GM18505 (cell line): ENCODE data around the gene RTBDN.

Experiments used
- ATAC-seq: cut with Tn5 transposase; IDR thresholded peaks from one replicate; pipeline ENCODE4 v1.9.1; 2021; ENCODE audit not compliant: unreplicated experiment
- POLR2A ChIP-seq: IDR thresholded peaks from 4 replicates; pipeline ENCODE4 v1.6.1; 2011; ENCODE audit warnings: borderline replicate concordance; ENCODE audit not compliant: insufficient read depth, insufficient read length; ENCODE audit errors: extremely low read depth

Gene RTBDN

GRCh38 chr19:12834566-12834943, at the start of gene RTBDN:
Gene RTBDN, minus strand, starts transcription at chr19:12834579. Its CDS starts 4,600 bp downstream, at chr19:12829979.
- TF ChIP-seq POLR2A = no peak
- ATAC-seq = no peak

- no peak for ATAC-seq
- no peak for TF ChIP-seq POLR2A
Observed at GRCh38 chr19:12882589-12882988, 48.2 kb upstream of the RTBDN start.

GRCh38 chr19:12881172-12881808, 46.9 kb upstream of the RTBDN start, which contains the start of gene DNASE2:
Gene DNASE2, minus strand, starts transcription at chr19:12881449. Its CDS starts 74 bp downstream, at chr19:12881375.
- peak; percentile 62 for ATAC-seq
- peak; percentile 88 for TF ChIP-seq POLR2A

GRCh38 chr19:12880551-12881171, 46.3 kb upstream of the RTBDN start:
- peak; percentile 16 for ATAC-seq
- no peak for TF ChIP-seq POLR2A

- ATAC-seq = no peak
- no peak for TF ChIP-seq POLR2A
Observed at GRCh38 chr19:12875086-12875485, 40.7 kb upstream of the RTBDN start.

GRCh38 chr19:12873891-12874745, 39.7 kb upstream of the RTBDN start:
- no peak for TF ChIP-seq POLR2A
- ATAC-seq = no peak

GRCh38 chr19:12872941-12873890, 38.8 kb upstream of the RTBDN start:
- no peak for ATAC-seq

GRCh38 chr19:12872255-12872654, 37.9 kb upstream of the RTBDN start:
- TF ChIP-seq POLR2A = no peak
- ATAC-seq = no peak

More at GRCh38 chr19:12872941-12873890, 38.8 kb upstream of the RTBDN start:
- no peak for TF ChIP-seq POLR2A

GRCh38 chr19:12871681-12872080, 37.3 kb upstream of the RTBDN start:
- no peak for TF ChIP-seq POLR2A
- ATAC-seq = no peak

- ATAC-seq = no peak
- no peak for TF ChIP-seq POLR2A
Observed at GRCh38 chr19:12868540-12869112, 34.2 kb upstream of the RTBDN start.

GRCh38 chr19:12867120-12868099, 33.0 kb upstream of the RTBDN start:
- peak; percentile 65 for ATAC-seq
- TF ChIP-seq POLR2A = peak; percentile 58
